GM04503 (cell line): ENCODE results near the gene AVPR2.

Experiments used
- DNase-seq: peaks from one replicate; pipeline ENCODE4 v3.0.0-alpha.2; 2012; ENCODE audit warnings: low read depth

AVPR2 gene

GRCh38 chrX:153871451-153871850 lies 33.0 kb upstream of the AVPR2 start:
- no peak for DNase-seq

GRCh38 chrX:153871946-153872878 lies 32.3 kb upstream of the AVPR2 start:
- DNase-seq = no peak

- no peak for DNase-seq
These were observed 31.0 kb upstream of the AVPR2 start for GRCh38 chrX:153873282-153874084.

GRCh38 chrX:153874085-153874365 lies 30.4 kb upstream of the AVPR2 start:
- no peak for DNase-seq

GRCh38 chrX:153874366-153875125 lies 29.9 kb upstream of the AVPR2 start:
- no peak for DNase-seq

- no peak for DNase-seq
These were observed 28.9 kb upstream of the AVPR2 start for GRCh38 chrX:153875391-153876111.

- DNase-seq = no peak
These were observed 28.4 kb upstream of the AVPR2 start for GRCh38 chrX:153876112-153876491.

- DNase-seq = no peak
These were observed 26.8 kb upstream of the AVPR2 start for GRCh38 chrX:153877571-153878261.

- no peak for DNase-seq
These were observed 26.1 kb upstream of the AVPR2 start for GRCh38 chrX:153878345-153878744.

- DNase-seq = no peak
These were observed 25.4 kb upstream of the AVPR2 start for GRCh38 chrX:153878969-153879653.

- no peak for DNase-seq
These were observed 24.6 kb upstream of the AVPR2 start for GRCh38 chrX:153879741-153880439.

GRCh38 chrX:153880440-153880815 lies 24.0 kb upstream of the AVPR2 start:
- DNase-seq = no peak

GRCh38 chrX:153881281-153881680 lies 23.2 kb upstream of the AVPR2 start:
- no peak for DNase-seq

- no peak for DNase-seq
These were observed 22.4 kb upstream of the AVPR2 start for GRCh38 chrX:153882086-153882498.

- DNase-seq = no peak
These were observed 21.9 kb upstream of the AVPR2 start for GRCh38 chrX:153882557-153882956.

- DNase-seq = no peak
These were observed 21.2 kb upstream of the AVPR2 start for GRCh38 chrX:153883163-153883843.

GRCh38 chrX:153884136-153884535 lies 20.3 kb upstream of the AVPR2 start:
- no peak for DNase-seq

GRCh38 chrX:153884590-153884989 lies 19.9 kb upstream of the AVPR2 start:
- no peak for DNase-seq

GRCh38 chrX:153885208-153885787 lies 19.2 kb upstream of the AVPR2 start:
- no peak for DNase-seq
